ENCODE measurements around the gene MATR3. TPM values are rescaled to one million over a fixed set of nuclear protein-coding genes. Genes with fewer than 3 reads are reported as not detected.
A peak's percentile ranks its signal among the peaks of the same experiment; 100 is the strongest.

Gene MATR3
- total RNA-seq, 6 experiments from 2014 or later, result 43.5 to 73.8 (median 65.3) TPM

DNA sequence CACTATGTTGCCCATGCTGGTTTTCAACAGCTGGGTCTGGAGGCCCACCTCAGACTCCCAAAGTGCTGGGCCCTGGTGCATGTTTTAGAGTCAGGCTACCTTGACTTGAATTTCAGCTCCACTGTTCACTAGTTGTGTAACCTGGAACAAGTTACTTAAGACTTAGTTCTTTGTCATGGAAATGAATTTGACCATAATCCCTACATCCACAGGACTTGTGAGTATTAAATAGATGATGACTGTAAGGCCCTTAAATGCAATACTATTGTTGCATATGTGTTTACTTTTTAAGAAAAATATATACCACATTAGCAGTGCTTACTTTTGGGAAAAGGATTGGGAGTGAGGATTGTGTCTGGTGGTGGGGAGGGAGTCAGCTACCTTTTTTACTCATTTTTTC, 64.5 kb downstream of the MATR3 start:
- no peak for DNase-seq
- Histone ChIP-seq H3K4me1 (no peaks in the 10 kb centered on the region), H3K27ac (no peak overlapping the region), H3K27me3 (no peaks in the 10 kb centered on the region), H3K4me3 (no peak overlapping the region), H3K36me3 (peaks cover 0 to under 1% (median 0%) of the 10 kb centered on the region in 4 donors), H3K9me3 (no peaks in the 10 kb centered on the region)
- TF ChIP-seq POLR2A (IDR thresholded peaks at IDR 0.05) (no peak), CTCF (IDR thresholded peaks at IDR 0.05) (no peak)
- intact Hi-C loops (cut with DNase I), result no loop called here
- ATAC-seq, result no peak

DNA sequence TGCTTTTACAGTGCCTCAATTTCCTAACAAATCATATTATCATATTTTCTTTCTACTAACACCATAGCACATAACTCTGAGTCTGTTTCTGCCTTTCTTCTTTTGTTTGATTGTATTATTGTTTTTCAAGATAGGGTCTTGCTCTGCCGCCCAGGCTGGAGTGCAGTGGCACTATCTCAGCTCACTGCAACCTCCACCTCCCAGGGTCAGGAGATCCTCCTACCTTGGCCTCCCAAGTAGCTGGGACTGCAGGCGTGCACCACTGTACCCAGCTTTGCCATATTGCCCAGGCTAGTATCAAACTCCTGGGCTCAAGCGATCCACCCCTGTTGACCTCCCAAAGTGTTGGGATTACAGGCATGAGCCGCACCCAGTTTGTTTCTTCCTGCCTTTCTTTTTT, 66.8 kb downstream of the MATR3 start:
- no peak overlapping the region for H3K4me3 ChIP-seq
- no peaks in the 10 kb centered on the region for H3K4me1 ChIP-seq
- TF ChIP-seq CTCF (IDR thresholded peaks at IDR 0.05) (no peak), POLR2A (IDR thresholded peaks at IDR 0.05) (no peak)
- ATAC-seq (no peak), DNase-seq (peak in 1 of 3 donors; percentile 15)
- 100% methylated on average over 2 of the region's 4 CpGs for WGBS (ENCODE audit: insufficient coverage, low coverage, low lambda C conversion rate, missing lambda C conversion rate)
- intact Hi-C loops (cut with DNase I), result no loop called here
- H3K9me3 ChIP-seq, result no peaks in the 10 kb centered on the region
- H3K36me3 ChIP-seq, result peaks cover 0 to 24% (median 10%) of the 10 kb centered on the region in 4 donors
- H3K27ac ChIP-seq, result no peak overlapping the region
- no peaks in the 10 kb centered on the region for H3K27me3 ChIP-seq

GRCh38 chr5:139361835-139362429, 68.4 kb downstream of the MATR3 start:
- ATAC-seq, result no peak
- peaks cover 0 to 40% (median 18%) of the 10 kb centered on the region in 4 donors for H3K36me3 ChIP-seq
- DNase-seq, result peak in 1 of 3 donors; percentile 15
- H3K9me3 ChIP-seq, result no peaks in the 10 kb centered on the region
- H3K4me3 ChIP-seq, result no peak overlapping the region
- TF ChIP-seq CTCF (IDR thresholded peaks at IDR 0.05) (no peak), POLR2A (IDR thresholded peaks at IDR 0.05) (no peak)
- H3K4me1 ChIP-seq, result no peaks in the 10 kb centered on the region
- no peaks in the 10 kb centered on the region for H3K27me3 ChIP-seq
- no peak overlapping the region for H3K27ac ChIP-seq
- WGBS (ENCODE audit: insufficient coverage, low coverage, low lambda C conversion rate, missing lambda C conversion rate), result 76% methylated on average over 4 of the region's 6 CpGs
- intact Hi-C loops (cut with DNase I), result no loop called here

DNA sequence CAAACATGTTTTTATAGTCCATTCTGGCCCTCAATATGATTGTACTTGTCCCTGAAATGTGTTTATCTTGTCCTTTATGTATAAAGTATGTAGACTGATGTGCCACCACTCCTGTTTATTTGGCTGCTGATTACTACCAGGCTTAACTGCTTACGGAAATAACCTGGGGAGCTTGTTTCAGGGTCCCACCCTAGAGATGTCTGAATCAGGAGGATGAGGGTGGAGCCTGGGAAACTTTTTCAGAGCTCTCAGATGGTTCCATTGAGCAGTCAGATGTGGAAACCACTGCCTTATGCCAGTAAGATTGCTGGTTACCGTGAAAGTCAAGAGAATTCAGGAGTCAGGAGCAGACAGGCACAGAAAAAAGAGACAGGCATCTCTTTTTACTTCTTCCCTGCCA, 70.4 kb downstream of the MATR3 start:
- 45% methylated on average over 1 of the region's 2 CpGs for WGBS (ENCODE audit: insufficient coverage, low coverage, low lambda C conversion rate, missing lambda C conversion rate)
- Histone ChIP-seq H3K4me3 (no peak overlapping the region), H3K4me1 (no peaks in the 10 kb centered on the region), H3K9me3 (no peaks in the 10 kb centered on the region), H3K27me3 (no peaks in the 10 kb centered on the region), H3K27ac (no peak overlapping the region), H3K36me3 (peaks cover 0 to 58% (median 21%) of the 10 kb centered on the region in 4 donors)
- no peak for ATAC-seq
- DNase-seq, result no peak
- intact Hi-C loops (cut with DNase I), result no loop called here
- TF ChIP-seq POLR2A (IDR thresholded peaks at IDR 0.05) (no peak), CTCF (IDR thresholded peaks at IDR 0.05) (no peak)

- 36% methylated on average over 2 of the region's 2 CpGs for WGBS (ENCODE audit: insufficient coverage, low coverage, low lambda C conversion rate, missing lambda C conversion rate)
- no peaks in the 10 kb centered on the region for H3K9me3 ChIP-seq
- intact Hi-C loops (cut with DNase I), result no loop called here
- H3K27me3 ChIP-seq, result no peaks in the 10 kb centered on the region
- H3K27ac ChIP-seq, result no peak overlapping the region
- DNase-seq (no peak), ATAC-seq (no peak)
- peaks cover 0 to 61% (median 22%) of the 10 kb centered on the region in 4 donors for H3K36me3 ChIP-seq
- TF ChIP-seq POLR2A (IDR thresholded peaks at IDR 0.05), result no peak
- no peak for TF ChIP-seq CTCF (IDR thresholded peaks at IDR 0.05)
- no peaks in the 10 kb centered on the region for H3K4me1 ChIP-seq
- H3K4me3 ChIP-seq, result no peak overlapping the region
These were observed 70.9 kb downstream of the MATR3 start for GRCh38 chr5:139364466-139364865.
